WTC11 (cell line): Measurements from ENCODE around the gene PUM1. TPM values are rescaled to one million over a fixed set of nuclear protein-coding genes. Genes with fewer than 3 reads are reported as not detected.

Source experiments
- ATAC-seq: fragments of 200-7000 bp; cut with Tn5 transposase; 2 replicates; pipeline ENCODE4 v1.10.0; 2021; ENCODE audit warnings: mild to moderate bottlenecking, moderate library complexity
- CTCF ChIA-PET: fragments of 300-600 bp; sonication (Branson Sonifier 250); formaldehyde crosslinking; loops from one replicate; lab custom pipeline; 2021; ENCODE audit warnings: antibody characterized with exemption; lab: Charles Lee
- POLR2A ChIA-PET: fragments of 350-600 bp; sonication (Branson Sonifier 250); formaldehyde crosslinking; loops from one replicate; lab custom pipeline; 2021; ENCODE audit warnings: antibody characterized with exemption; lab: Charles Lee
- DNase-seq: peaks from one replicate; pipeline ENCODE4 v3.0.0; 2021; ENCODE audit warnings: low spot score
- H3K27ac Mint-ChIP-seq: 2 replicates; pipeline ENCODE4 v1.8.0; 2021; ENCODE audit warnings: mixed read lengths
- H3K27me3 Mint-ChIP-seq: 2 replicates; pipeline ENCODE4 v1.8.0; 2021; ENCODE audit warnings: low read depth, mild to moderate bottlenecking, moderate library complexity, mixed read lengths
- H3K36me3 Mint-ChIP-seq: 2 replicates; pipeline ENCODE4 v1.8.0; 2021; ENCODE audit warnings: mixed read lengths
- H3K4me1 Mint-ChIP-seq: 2 replicates; pipeline ENCODE4 v1.8.0; 2022; ENCODE audit warnings: mixed read lengths
- H3K4me3 Mint-ChIP-seq: 2 replicates; pipeline ENCODE4 v1.8.0; 2021; ENCODE audit warnings: mild to moderate bottlenecking, moderate library complexity, mixed read lengths
- H3K9me3 Mint-ChIP-seq: 2 replicates; pipeline ENCODE4 v1.8.0; 2021; ENCODE audit warnings: mixed read lengths
- CREB1 ChIP-seq: sonication (generic); formaldehyde crosslinking; IDR thresholded peaks from 2 replicates; pipeline ENCODE4 v1.8.0; 2023; ENCODE audit warnings: mild to moderate bottlenecking, missing genetic modification reagents
- EMX1 ChIP-seq: fragments of 250-450 bp; sonication (Bioruptor Pico); IDR thresholded peaks from 2 replicates; pipeline ENCODE4 v1.8.0; 2021; ENCODE audit warnings: mild to moderate bottlenecking
- ESRRA ChIP-seq: sonication (generic); formaldehyde crosslinking; IDR thresholded peaks from 2 replicates; pipeline ENCODE4 v1.8.1; 2022; ENCODE audit warnings: mild to moderate bottlenecking, missing genetic modification reagents, borderline replicate concordance
- ETV6 ChIP-seq: sonication (generic); formaldehyde crosslinking; IDR thresholded peaks from 2 replicates; pipeline ENCODE4 v1.8.1; 2022; ENCODE audit warnings: mild to moderate bottlenecking, missing genetic modification reagents
- FOXK1 ChIP-seq: sonication (generic); formaldehyde crosslinking; IDR thresholded peaks from 2 replicates; pipeline ENCODE4 v1.8.0; 2022; ENCODE audit warnings: mild to moderate bottlenecking, moderate library complexity, missing genetic modification reagents
- GABPB1 ChIP-seq: sonication (generic); formaldehyde crosslinking; IDR thresholded peaks from 2 replicates; pipeline ENCODE4 v1.8.1; 2023; ENCODE audit warnings: mild to moderate bottlenecking, missing genetic modification reagents
- GTF2I ChIP-seq: fragments of 250-450 bp; sonication (Bioruptor Pico); conservative IDR thresholded peaks from 2 replicates; pipeline ENCODE4 v1.4.0; 2021; ENCODE audit warnings: mild to moderate bottlenecking
- HMGA2 ChIP-seq: fragments of 250-450 bp; sonication (Bioruptor Pico); IDR thresholded peaks from 2 replicates; pipeline ENCODE4 v1.4.0; 2021; ENCODE audit warnings: mild to moderate bottlenecking, moderate library complexity
- IRF2 ChIP-seq: sonication (generic); formaldehyde crosslinking; IDR thresholded peaks from 2 replicates; pipeline ENCODE4 v1.8.0; 2022; ENCODE audit warnings: low read depth, missing genetic modification reagents, borderline replicate concordance
- JAZF1 ChIP-seq: fragments of 250-450 bp; sonication (Bioruptor Pico); IDR thresholded peaks from 2 replicates; pipeline ENCODE4 v1.9.0; 2021; ENCODE audit warnings: moderate library complexity, mild to moderate bottlenecking, inconsistent platforms
- JUN ChIP-seq: sonication (generic); formaldehyde crosslinking; IDR thresholded peaks from 2 replicates; pipeline ENCODE4 v1.8.0; 2023; ENCODE audit warnings: mild to moderate bottlenecking, missing genetic modification reagents
- NFATC4 ChIP-seq: fragments of 250-450 bp; sonication (Bioruptor Pico); IDR thresholded peaks from 2 replicates; pipeline ENCODE4 v1.9.0; 2021; ENCODE audit warnings: mild to moderate bottlenecking
- NFYB ChIP-seq: sonication (generic); formaldehyde crosslinking; conservative IDR thresholded peaks from 2 replicates; pipeline ENCODE4 v1.8.0; 2022; ENCODE audit warnings: low read depth, missing genetic modification reagents
- NR2C2 ChIP-seq: sonication (generic); formaldehyde crosslinking; IDR thresholded peaks from 2 replicates; pipeline ENCODE4 v1.8.0; 2022; ENCODE audit warnings: mild to moderate bottlenecking, missing genetic modification reagents
- RORB ChIP-seq: fragments of 250-450 bp; sonication (Bioruptor Pico); IDR thresholded peaks from 2 replicates; pipeline ENCODE4 v1.9.0; 2021; ENCODE audit warnings: mild to moderate bottlenecking
- TCF7 ChIP-seq: sonication (generic); formaldehyde crosslinking; IDR thresholded peaks from 2 replicates; pipeline ENCODE4 v1.8.0; 2022; ENCODE audit warnings: mild to moderate bottlenecking, low read depth, missing genetic modification reagents, moderate library complexity
- TEAD4 ChIP-seq: sonication (generic); formaldehyde crosslinking; IDR thresholded peaks from 2 replicates; pipeline ENCODE4 v1.8.0; 2022; ENCODE audit warnings: mild to moderate bottlenecking, missing genetic modification reagents
- ZNF232 ChIP-seq: sonication (generic); formaldehyde crosslinking; IDR thresholded peaks from 2 replicates; pipeline ENCODE4 v1.8.0; 2022; ENCODE audit warnings: mild to moderate bottlenecking, missing genetic modification reagents
- ZNF263 ChIP-seq: sonication (generic); formaldehyde crosslinking; IDR thresholded peaks from 2 replicates; pipeline ENCODE4 v1.8.1; 2022; ENCODE audit warnings: low read depth, mild to moderate bottlenecking, moderate library complexity, missing genetic modification reagents
- ZNF317 ChIP-seq: sonication (generic); formaldehyde crosslinking; IDR thresholded peaks from 2 replicates; pipeline ENCODE4 v1.8.1; 2023; ENCODE audit warnings: low read depth, mild to moderate bottlenecking, moderate library complexity, missing genetic modification reagents, borderline replicate concordance
- total RNA-seq: library from RNA; stranded (reverse); gene quantifications from 3 replicates; pipeline ENCODE4 v1.2.3, GENCODE V29; 2021
- TF ChIP-seq, protein P1 (sequence below): sonication (generic); formaldehyde crosslinking; IDR thresholded peaks from 2 replicates; pipeline ENCODE4 v1.8.1; 2023; ENCODE audit warnings: mild to moderate bottlenecking, missing genetic modification reagents, borderline replicate concordance
- TF ChIP-seq, protein P2 (sequence below): sonication (generic); formaldehyde crosslinking; IDR thresholded peaks from 2 replicates; pipeline ENCODE4 v1.8.1; 2022; ENCODE audit warnings: low read depth, missing genetic modification reagents, borderline replicate concordance

The PUM1 gene
- total RNA-seq, 1 experiment from 2014 or later: 147 TPM

DNA sequence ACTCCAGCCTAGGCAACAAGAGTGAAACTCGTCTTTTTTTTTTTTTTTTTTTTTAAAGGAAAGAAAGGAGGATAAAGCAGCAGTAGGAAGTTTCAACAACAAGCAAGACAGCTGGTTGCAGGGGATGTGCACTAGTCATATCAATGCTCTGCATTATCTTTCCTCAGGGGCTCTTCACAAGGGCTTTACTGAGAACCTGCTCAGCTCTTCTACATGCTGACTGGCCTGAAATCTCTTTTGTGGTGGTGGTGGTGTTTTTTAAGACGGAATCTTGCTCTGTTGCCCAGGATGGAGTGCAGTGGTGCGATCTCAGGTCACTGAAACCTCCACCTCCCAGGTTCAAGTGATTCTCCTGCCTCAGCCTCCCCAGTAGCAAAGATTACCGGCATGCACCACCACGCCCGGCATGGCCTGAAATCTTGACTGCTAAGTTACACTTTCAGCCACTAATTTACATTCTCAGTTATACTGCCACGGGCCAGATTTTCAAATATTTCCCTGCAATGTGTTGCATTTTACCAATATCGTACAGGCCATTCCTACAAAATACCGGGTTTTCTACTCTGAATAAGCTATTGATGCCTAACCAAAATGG, 68.0 kb downstream of the PUM1 start:
- Mint-ChIP-seq H3K4me3 (no peak overlapping the region), H3K36me3 (peaks cover 25% of the 10 kb centered on the region), H3K9me3 (no peaks in the 10 kb centered on the region), H3K4me1 (peaks cover 38% of the 10 kb centered on the region), H3K27me3 (no peaks in the 10 kb centered on the region), H3K27ac (peak overlapping the region; percentile 75)
- no peak for TF ChIP-seq ZNF232 (CRISPR knock-in tag)
- TF ChIP-seq ZNF263 (CRISPR knock-in tag): no peak
- no peak for TF ChIP-seq JUN (CRISPR knock-in tag)
- ChIA-PET POLR2A (no interaction called here), CTCF (interaction anchor here (2.1 kb wide), 1 partner anchor 43 kb away, joined by 5 read pairs; no protein-coding TSS in a partner anchor)
- ATAC-seq: no peak
- no peak for DNase-seq

DNA sequence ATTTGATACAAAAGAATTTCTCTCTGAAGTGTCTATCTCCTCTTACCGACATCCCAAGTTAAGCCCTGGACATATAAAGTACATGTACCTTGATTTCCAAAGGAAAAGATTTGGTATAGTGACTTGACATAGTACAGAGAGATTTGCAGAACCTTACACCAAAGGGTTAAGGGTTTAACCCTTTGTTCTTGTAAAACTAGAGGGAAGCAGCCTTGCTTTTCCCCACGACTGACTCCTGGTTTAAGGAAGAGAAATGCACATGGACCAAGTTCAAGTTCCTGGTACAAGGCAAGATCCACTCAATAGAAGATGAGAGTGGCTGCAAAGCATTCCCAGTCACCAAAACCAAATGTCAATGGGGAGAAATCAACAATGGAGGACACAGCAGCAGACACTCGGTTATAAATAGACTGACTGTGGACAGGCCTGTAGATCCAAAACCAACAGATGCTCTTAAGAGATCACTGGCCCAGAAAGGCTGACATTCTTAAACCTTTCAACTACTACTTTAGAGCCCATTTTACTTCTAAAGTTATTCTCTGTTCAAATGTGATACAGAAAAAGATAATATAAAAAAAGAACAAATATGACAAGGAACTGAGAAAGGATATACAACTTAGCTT, 69.4 kb downstream of the PUM1 start:
- no peak for ATAC-seq
- CTCF ChIA-PET: no interaction called here
- TF ChIP-seq ETV6 (no peak), NR2C2 (CRISPR knock-in tag) (no peak), GTF2I (CRISPR knock-in tag) (no peak), EMX1 (CRISPR knock-in tag) (no peak), ZNF317 (no peak), NFATC4 (no peak), IRF2 (CRISPR knock-in tag) (no peak), TCF7 (CRISPR knock-in tag) (no peak), NFYB (CRISPR knock-in tag) (no peak), GABPB1 (no peak), RORB (CRISPR knock-in tag) (no peak)
- TF ChIP-seq, protein P1, sequence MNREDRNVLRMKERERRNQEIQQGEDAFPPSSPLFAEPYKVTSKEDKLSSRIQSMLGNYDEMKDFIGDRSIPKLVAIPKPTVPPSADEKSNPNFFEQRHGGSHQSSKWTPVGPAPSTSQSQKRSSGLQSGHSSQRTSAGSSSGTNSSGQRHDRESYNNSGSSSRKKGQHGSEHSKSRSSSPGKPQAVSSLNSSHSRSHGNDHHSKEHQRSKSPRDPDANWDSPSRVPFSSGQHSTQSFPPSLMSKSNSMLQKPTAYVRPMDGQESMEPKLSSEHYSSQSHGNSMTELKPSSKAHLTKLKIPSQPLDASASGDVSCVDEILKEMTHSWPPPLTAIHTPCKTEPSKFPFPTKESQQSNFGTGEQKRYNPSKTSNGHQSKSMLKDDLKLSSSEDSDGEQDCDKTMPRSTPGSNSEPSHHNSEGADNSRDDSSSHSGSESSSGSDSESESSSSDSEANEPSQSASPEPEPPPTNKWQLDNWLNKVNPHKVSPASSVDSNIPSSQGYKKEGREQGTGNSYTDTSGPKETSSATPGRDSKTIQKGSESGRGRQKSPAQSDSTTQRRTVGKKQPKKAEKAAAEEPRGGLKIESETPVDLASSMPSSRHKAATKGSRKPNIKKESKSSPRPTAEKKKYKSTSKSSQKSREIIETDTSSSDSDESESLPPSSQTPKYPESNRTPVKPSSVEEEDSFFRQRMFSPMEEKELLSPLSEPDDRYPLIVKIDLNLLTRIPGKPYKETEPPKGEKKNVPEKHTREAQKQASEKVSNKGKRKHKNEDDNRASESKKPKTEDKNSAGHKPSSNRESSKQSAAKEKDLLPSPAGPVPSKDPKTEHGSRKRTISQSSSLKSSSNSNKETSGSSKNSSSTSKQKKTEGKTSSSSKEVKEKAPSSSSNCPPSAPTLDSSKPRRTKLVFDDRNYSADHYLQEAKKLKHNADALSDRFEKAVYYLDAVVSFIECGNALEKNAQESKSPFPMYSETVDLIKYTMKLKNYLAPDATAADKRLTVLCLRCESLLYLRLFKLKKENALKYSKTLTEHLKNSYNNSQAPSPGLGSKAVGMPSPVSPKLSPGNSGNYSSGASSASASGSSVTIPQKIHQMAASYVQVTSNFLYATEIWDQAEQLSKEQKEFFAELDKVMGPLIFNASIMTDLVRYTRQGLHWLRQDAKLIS (CRISPR knock-in tag): no peak
- TF ChIP-seq, all 79 proteins: peak for 0
- H3K9me3 Mint-ChIP-seq: no peaks in the 10 kb centered on the region
- H3K36me3 Mint-ChIP-seq: peaks cover 27% of the 10 kb centered on the region
- no peak overlapping the region for H3K4me3 Mint-ChIP-seq
- DNase-seq: no peak
- POLR2A ChIA-PET: no interaction called here
- H3K4me1 Mint-ChIP-seq: peaks cover 40% of the 10 kb centered on the region
- H3K27me3 Mint-ChIP-seq: no peaks in the 10 kb centered on the region
- H3K27ac Mint-ChIP-seq: peak overlapping the region; percentile 37; the same call in 1 of the 2 replicates

DNA sequence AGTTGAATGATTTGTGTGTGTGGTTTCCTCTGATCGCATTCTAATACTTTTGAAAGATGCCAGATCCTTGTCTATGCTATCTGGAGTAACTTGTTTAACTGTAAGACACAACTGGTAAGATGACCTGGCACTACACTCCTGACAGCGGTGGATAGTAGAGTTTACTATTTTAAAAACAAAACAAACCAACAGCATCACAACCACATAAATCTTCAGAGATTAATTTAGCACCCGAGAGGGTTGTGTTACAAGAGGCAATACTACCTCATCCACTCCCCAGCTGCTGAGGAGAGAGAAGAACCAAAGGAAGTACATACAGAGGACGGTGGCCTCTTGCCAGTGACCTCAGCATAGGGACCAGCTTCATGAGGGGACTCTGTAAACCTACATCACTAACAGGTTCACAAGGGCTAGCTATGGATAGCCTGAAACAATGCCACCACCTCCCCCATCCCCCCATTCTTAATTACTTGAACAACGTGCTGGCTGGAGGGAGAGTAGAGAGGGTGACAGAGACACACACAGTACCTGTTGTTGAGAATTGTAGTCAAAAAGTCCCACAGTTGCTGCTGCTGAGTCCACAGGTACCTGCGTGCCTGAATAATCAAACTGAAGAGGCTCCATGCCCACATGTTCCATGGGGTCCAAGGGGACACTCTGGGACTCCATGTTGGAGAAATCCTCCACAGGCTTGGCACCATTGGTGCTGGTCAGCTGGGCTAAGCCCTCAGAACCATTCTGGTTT, 73.5 kb downstream of the PUM1 start:
- POLR2A ChIA-PET: no interaction called here

More for the DNA sequence above, 73.5 kb downstream of the PUM1 start:
- H3K4me1 Mint-ChIP-seq: peaks cover 46% of the 10 kb centered on the region
- no peaks in the 10 kb centered on the region for H3K27me3 Mint-ChIP-seq
- H3K4me3 Mint-ChIP-seq: no peak overlapping the region
- no peak overlapping the region for H3K27ac Mint-ChIP-seq
- CTCF ChIA-PET: no interaction called here
- TF ChIP-seq FOXK1 (no peak), EMX1 (CRISPR knock-in tag) (no peak), JAZF1 (CRISPR knock-in tag) (no peak), TEAD4 (CRISPR knock-in tag) (no peak), HMGA2 (CRISPR knock-in tag) (no peak), CREB1 (CRISPR knock-in tag) (no peak), ESRRA (no peak)
- TF ChIP-seq, protein P2, sequence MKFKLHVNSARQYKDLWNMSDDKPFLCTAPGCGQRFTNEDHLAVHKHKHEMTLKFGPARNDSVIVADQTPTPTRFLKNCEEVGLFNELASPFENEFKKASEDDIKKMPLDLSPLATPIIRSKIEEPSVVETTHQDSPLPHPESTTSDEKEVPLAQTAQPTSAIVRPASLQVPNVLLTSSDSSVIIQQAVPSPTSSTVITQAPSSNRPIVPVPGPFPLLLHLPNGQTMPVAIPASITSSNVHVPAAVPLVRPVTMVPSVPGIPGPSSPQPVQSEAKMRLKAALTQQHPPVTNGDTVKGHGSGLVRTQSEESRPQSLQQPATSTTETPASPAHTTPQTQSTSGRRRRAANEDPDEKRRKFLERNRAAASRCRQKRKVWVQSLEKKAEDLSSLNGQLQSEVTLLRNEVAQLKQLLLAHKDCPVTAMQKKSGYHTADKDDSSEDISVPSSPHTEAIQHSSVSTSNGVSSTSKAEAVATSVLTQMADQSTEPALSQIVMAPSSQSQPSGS: no peak
- TF ChIP-seq, all 79 proteins: peak for 0
- H3K36me3 Mint-ChIP-seq: peaks cover 29% of the 10 kb centered on the region
- DNase-seq (no peak), ATAC-seq (no peak)
- H3K9me3 Mint-ChIP-seq: no peaks in the 10 kb centered on the region
